Ascending aorta (tissue), 2 donors: ENCODE measurements around the gene MMP2. TPM values are rescaled to one million over a fixed set of nuclear protein-coding genes. Genes with fewer than 3 reads are reported as not detected.

ENCODE experiments used
- DNase-seq, 2 donors: peaks; one replicate each; pipeline ENCODE4 v3.0.0-alpha.2; 2019; ENCODE audit warnings: low spot score in 2 of 2
- H3K27ac ChIP-seq, 2 donors: fragments of 200-600 bp; sonication (generic); one replicate each; pipeline ENCODE4 v1.5.1; 2016 to 2017; ENCODE audit warnings: mild to moderate bottlenecking in 1 of 2
- H3K27me3 ChIP-seq: fragments of 200-600 bp; sonication (generic); one replicate; pipeline ENCODE4 v1.5.1; 2017
- H3K36me3 ChIP-seq, 2 donors: fragments of 200-600 bp; sonication (generic); one replicate each; pipeline ENCODE4 v1.5.1; 2016
- H3K4me1 ChIP-seq, 2 donors: fragments of 200-600 bp; sonication (generic); one replicate each; pipeline ENCODE4 v1.5.1; 2016 to 2017; ENCODE audit warnings: mild to moderate bottlenecking in 1 of 2
- H3K4me3 ChIP-seq, 2 donors: fragments of 200-600 bp; sonication (generic); one replicate each; pipeline ENCODE4 v1.5.1; 2016 to 2017; ENCODE audit warnings: mild to moderate bottlenecking in 1 of 2
- H3K9me3 ChIP-seq, 2 donors: fragments of 200-600 bp; sonication (generic); one replicate each; pipeline ENCODE4 v1.5.1; 2016
- CTCF ChIP-seq, 3 experiments: fragments of 200-600 bp in 2 of 3; fragments of 450-650 bp in 1 of 3; sonication (generic) in 2 of 3; IDR thresholded peaks; one replicate each; pipeline ENCODE4 v1.5.1; 2016 to 2019; ENCODE audit warnings: antibody characterized with exemption in 3 of 3, mild to moderate bottlenecking in 1 of 3, moderate library complexity in 1 of 3
- intact Hi-C: fragments of 100-400 bp; cut with DNase I; formaldehyde crosslinking; loops from one replicate; pipeline ENCODE4 v1.15.1; 2023
- total RNA-seq: library from RNA; depleted of rRNA; stranded (reverse); fragments of >200 nt; gene quantifications from one replicate; pipeline ENCODE4 v1.1.0, GENCODE V29; 2016

Gene MMP2
- total RNA-seq, 1 donor from 2014 or later = 325 TPM

DNA sequence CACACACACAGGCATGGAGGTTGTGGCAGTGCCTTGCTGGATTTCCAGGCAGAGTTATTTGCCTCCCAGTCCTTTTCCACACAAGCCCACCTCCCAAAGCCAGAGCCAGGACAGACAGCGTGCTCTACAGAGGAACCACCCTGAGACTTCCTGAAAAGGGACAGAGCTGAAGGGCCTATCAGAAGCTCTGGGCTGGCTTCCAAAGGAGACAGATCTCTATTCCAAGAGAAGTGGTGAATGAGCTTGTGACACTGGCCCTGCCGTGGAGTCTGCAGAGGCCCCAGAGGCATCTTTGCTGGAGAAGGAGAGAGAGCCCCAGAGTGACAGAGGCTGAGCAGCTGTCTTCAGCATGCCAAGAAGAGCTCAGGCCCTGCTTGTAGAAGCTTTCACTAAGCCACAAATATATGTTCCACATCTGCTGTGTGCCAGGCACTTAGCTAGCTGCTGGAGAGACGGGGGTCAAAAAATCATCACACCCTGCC is 21.6 kb downstream of the MMP2 start:
- no peaks in the 10 kb centered on the region for H3K9me3 ChIP-seq
- intact Hi-C loops = loop anchor here (5.0 to 10.0 kb wide), 2 partner anchors 33 to 1996 kb away; partner anchors contain the start of gene AKTIP
- TF ChIP-seq CTCF (IDR thresholded peaks at IDR 0.05) = no peak
- no peaks in the 10 kb centered on the region for H3K27me3 ChIP-seq
- H3K4me1 ChIP-seq = peaks cover 3 to 23% of the 10 kb centered on the region in 2 donors
- H3K4me3 ChIP-seq = no peak overlapping the region
- peak in 1 of 2 donors; percentile 79 for DNase-seq
- peak overlapping the region; percentile 65 to 67 for H3K27ac ChIP-seq
- H3K36me3 ChIP-seq = peaks cover 32 to 58% of the 10 kb centered on the region in 2 donors

DNA sequence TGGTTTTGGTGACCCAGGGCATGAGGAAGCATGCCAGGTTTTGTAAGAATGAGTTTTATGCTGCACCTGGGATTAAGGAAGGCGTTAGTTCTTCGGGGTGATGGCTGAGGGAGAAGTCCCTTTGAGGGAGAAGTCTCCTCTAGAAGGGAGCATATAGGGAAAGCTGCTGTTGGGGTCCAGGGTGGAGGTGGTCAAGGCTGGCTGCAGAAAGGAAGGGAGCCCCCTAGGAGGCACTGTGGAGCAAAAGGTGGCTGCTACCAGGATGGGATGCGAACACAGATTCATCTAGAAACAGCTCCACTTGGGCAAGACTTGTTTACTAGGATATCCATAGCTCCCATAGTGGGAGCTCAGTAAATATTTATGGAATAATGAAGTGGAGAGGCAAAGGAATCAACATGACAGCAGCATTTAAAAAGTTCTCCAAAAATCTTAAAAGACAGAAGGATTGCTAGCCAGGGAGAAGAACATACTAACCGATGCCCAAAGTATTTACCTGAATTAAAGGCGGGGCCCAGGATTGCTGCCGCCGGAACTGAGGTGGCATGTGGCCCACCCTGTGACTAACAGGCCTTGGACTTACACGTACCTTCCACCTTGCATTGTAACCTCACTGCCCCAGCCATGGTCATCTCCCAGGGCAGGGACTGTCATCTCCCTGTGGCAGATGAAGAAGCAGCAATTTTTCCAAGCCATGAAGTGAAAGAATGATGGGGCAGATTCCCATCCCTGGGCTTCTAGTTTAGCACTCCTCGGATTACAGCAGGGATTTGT is 22.7 kb downstream of the MMP2 start:
- no peaks in the 10 kb centered on the region for H3K9me3 ChIP-seq
- DNase-seq = no peak
- no peak overlapping the region for H3K4me3 ChIP-seq
- H3K4me1 ChIP-seq = peaks cover 3 to 23% of the 10 kb centered on the region in 2 donors
- intact Hi-C loops = loop anchor here (5.0 to 10.0 kb wide), 2 partner anchors 34 to 1997 kb away; partner anchors contain the start of gene AKTIP
- TF ChIP-seq CTCF (IDR thresholded peaks at IDR 0.05) = peak in 2 of 3 experiments; percentile 13 to 20
- H3K27me3 ChIP-seq = no peaks in the 10 kb centered on the region
- peaks cover 37 to 57% of the 10 kb centered on the region in 2 donors for H3K36me3 ChIP-seq
- H3K27ac ChIP-seq = peak overlapping the region in 1 of 2 donors; percentile 65

DNA sequence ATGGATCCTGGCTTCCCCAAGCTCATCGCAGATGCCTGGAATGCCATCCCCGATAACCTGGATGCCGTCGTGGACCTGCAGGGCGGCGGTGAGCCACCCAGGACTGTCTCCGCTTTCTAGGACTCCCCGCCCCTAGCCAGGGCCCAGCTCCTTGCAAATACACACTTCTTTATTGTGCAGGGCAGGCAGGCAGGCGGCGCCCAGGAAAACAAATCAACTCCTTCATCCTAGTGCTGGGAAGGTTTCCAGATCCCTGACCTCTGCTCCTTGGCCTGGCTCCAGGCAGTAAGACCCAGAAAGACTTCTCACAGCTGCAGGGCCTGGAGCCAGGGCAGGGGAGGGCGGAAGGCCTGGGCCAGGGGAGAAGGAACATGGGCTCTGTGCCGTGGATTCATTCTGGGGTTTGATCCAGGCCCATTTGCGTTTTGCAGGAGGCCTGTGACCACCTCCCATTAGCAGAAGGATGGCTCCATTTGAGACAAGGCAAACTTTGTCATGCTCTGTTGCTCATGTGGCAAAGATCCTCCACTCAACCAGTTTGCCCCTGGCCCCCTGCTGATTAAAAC is 23.9 kb downstream of the MMP2 start:
- Histone ChIP-seq H3K9me3 (no peaks in the 10 kb centered on the region), H3K4me3 (no peak overlapping the region), H3K4me1 (peaks cover 3 to 23% of the 10 kb centered on the region in 2 donors), H3K27me3 (no peaks in the 10 kb centered on the region), H3K36me3 (peaks cover 33 to 52% of the 10 kb centered on the region in 2 donors), H3K27ac (peak overlapping the region; percentile 37 to 59)
- TF ChIP-seq CTCF (IDR thresholded peaks at IDR 0.05) = no peak
- intact Hi-C loops = loop anchor here (5.0 to 10.0 kb wide), 2 partner anchors 36 to 1998 kb away; partner anchors contain the start of gene AKTIP
- peak in 1 of 2 donors; percentile 82 for DNase-seq

DNA sequence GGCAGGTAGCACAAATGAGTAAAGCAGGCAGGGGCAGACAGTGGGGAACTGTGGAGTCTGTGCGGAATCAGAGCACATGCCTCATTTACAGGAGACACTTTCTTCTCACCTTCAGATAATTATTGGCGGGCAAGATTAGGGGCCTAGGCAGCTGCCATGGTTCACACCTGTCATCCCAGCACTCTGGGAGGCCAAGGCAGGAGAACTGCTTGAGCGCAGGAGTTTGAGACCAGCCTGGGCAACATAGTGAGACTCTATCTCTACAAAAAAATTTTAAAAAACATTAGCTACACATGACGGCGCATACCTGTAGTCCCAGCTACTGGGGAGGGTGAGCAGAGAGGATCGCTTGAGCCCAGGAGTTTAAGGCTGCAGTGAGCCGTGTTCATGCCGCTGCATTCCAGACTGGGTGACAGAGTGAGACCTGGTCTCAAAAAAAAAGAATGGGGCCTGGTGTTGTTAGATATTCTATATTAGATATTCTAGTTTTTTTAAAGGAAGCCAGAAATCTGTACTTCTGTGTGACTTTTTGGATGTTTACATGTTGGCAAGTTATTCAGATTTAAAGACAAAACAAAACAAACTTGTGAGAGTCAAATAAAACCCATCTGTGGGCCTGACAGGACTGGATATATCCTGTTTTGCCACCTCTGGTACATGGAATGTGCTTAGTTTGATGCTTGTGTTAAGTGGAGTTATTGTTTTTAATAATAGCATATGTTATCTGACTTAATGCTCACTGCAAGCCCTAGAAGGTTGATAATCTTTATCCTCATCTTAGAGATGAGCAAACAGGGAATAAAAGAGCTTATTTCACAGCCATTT is 24.9 kb downstream of the MMP2 start:
- H3K4me1 ChIP-seq = peaks cover 3 to 23% of the 10 kb centered on the region in 2 donors
- no peak for TF ChIP-seq CTCF (IDR thresholded peaks at IDR 0.05)
- DNase-seq = no peak
- H3K36me3 ChIP-seq = peaks cover 23 to 41% of the 10 kb centered on the region in 2 donors
- no peaks in the 10 kb centered on the region for H3K27me3 ChIP-seq
- peak overlapping the region in 1 of 2 donors; percentile 59 for H3K27ac ChIP-seq
- no peaks in the 10 kb centered on the region for H3K9me3 ChIP-seq
- no peak overlapping the region for H3K4me3 ChIP-seq
- intact Hi-C loops = loop anchor here (5.0 to 10.0 kb wide), 2 partner anchors 37 to 1999 kb away; partner anchors contain the start of gene AKTIP
